EL (cell line): ENCODE results near the gene RAB26.
A peak's percentile ranks its signal among the peaks of the same experiment; 100 is the strongest.
"Not testable (repeated sequence)": the region's sequence is repeated elsewhere in the genome, so short reads cannot be mapped to it uniquely, and the experiment has no call there.

Experiments
- DNase-seq: peaks from one replicate; pipeline ENCODE4 v3.0.0-alpha.2; 2016

Gene RAB26

GRCh38 chr16:2147981-2148671, at the start of gene RAB26:
TSS of gene RAB26 (plus strand) at chr16:2148625. CDS start at chr16:2148784, 159 bp downstream.
- DNase-seq: peak; percentile 59

- not testable (repeated sequence) for DNase-seq
Observed at GRCh38 chr16:2101581-2101980, 46.8 kb upstream of the RAB26 start.

- DNase-seq: no peak
Observed at GRCh38 chr16:2102471-2102870, 46.0 kb upstream of the RAB26 start.

- not testable (repeated sequence) for DNase-seq
Observed at GRCh38 chr16:2104464-2104863, 44.0 kb upstream of the RAB26 start.

- not testable (repeated sequence) for DNase-seq
Observed at GRCh38 chr16:2105291-2105690, 43.1 kb upstream of the RAB26 start.

- not testable (repeated sequence) for DNase-seq
Observed at GRCh38 chr16:2105769-2106168, 42.7 kb upstream of the RAB26 start.

GRCh38 chr16:2106211-2106610, 42.2 kb upstream of the RAB26 start:
- not testable (repeated sequence) for DNase-seq

GRCh38 chr16:2107121-2107790, 41.2 kb upstream of the RAB26 start:
- peak; percentile 87 for DNase-seq

- not testable (repeated sequence) for DNase-seq
Observed at GRCh38 chr16:2107791-2108125, 40.7 kb upstream of the RAB26 start.

- DNase-seq: not testable (repeated sequence)
Observed at GRCh38 chr16:2108446-2109270, 39.8 kb upstream of the RAB26 start.

GRCh38 chr16:2109271-2109580, 39.2 kb upstream of the RAB26 start:
- not testable (repeated sequence) for DNase-seq

GRCh38 chr16:2109872-2110271, 38.6 kb upstream of the RAB26 start:
- not testable (repeated sequence) for DNase-seq

GRCh38 chr16:2110332-2111008, 38.0 kb upstream of the RAB26 start:
- not testable (repeated sequence) for DNase-seq

GRCh38 chr16:2111009-2111353, 37.4 kb upstream of the RAB26 start:
- DNase-seq: not testable (repeated sequence)

- not testable (repeated sequence) for DNase-seq
Observed at GRCh38 chr16:2111412-2112335, 36.8 kb upstream of the RAB26 start.

GRCh38 chr16:2112539-2113106, 35.8 kb upstream of the RAB26 start:
- not testable (repeated sequence) for DNase-seq

- DNase-seq: not testable (repeated sequence)
Observed at GRCh38 chr16:2114225-2114624, 34.2 kb upstream of the RAB26 start.

GRCh38 chr16:2114885-2115590, 33.4 kb upstream of the RAB26 start:
- not testable (repeated sequence) for DNase-seq

GRCh38 chr16:2115591-2115973, 32.8 kb upstream of the RAB26 start:
- DNase-seq: no peak

- DNase-seq: not testable (repeated sequence)
Observed at GRCh38 chr16:2116428-2116827, 32.0 kb upstream of the RAB26 start.

- DNase-seq: not testable (repeated sequence)
Observed at GRCh38 chr16:2117341-2117740, 31.1 kb upstream of the RAB26 start.
